Upper lobe of right lung (tissue), 1 donor: ENCODE data around the gene PRICKLE4. TPM values are rescaled to one million over a fixed set of nuclear protein-coding genes. Genes with fewer than 3 reads are reported as not detected.
A peak's percentile ranks its signal among the peaks of the same experiment; 100 is the strongest.

ENCODE experiments used
- ATAC-seq: fragments of 200-7000 bp; cut with Tn5 transposase; one replicate; pipeline ENCODE4 v1.9.1; 2020; ENCODE audit warnings: mild to moderate bottlenecking, moderate library complexity
- DNase-seq: peaks from one replicate; pipeline ENCODE4 v3.0.0-alpha.2; 2020
- H3K27ac ChIP-seq: fragments of 200-600 bp; one replicate; pipeline ENCODE4 v1.8.0; 2022
- H3K27me3 ChIP-seq: fragments of 200-600 bp; one replicate; pipeline ENCODE4 v1.8.0; 2022; ENCODE audit warnings: mild to moderate bottlenecking
- H3K36me3 ChIP-seq: fragments of 200-600 bp; one replicate; pipeline ENCODE4 v1.8.0; 2022
- H3K4me1 ChIP-seq: fragments of 200-600 bp; one replicate; pipeline ENCODE4 v1.8.0; 2022
- H3K4me3 ChIP-seq: fragments of 200-600 bp; one replicate; pipeline ENCODE4 v1.8.0; 2022; ENCODE audit warnings: mild to moderate bottlenecking
- H3K9me3 ChIP-seq: fragments of 200-600 bp; one replicate; pipeline ENCODE4 v1.8.0; 2022
- CTCF ChIP-seq: fragments of 200-600 bp; IDR thresholded peaks from one replicate; pipeline ENCODE4 v1.8.0; 2022; ENCODE audit warnings: antibody characterized with exemption
- intact Hi-C: fragments of 100-400 bp; cut with DNase I; formaldehyde crosslinking; loops from one replicate; pipeline ENCODE4 v1.11.0; 2022
- total RNA-seq: library from RNA; stranded (reverse); fragmentation: NEBNext Ultra II Directional; extraction: Animal tissue kit (Norgen Biotek cat#: 25700); gene quantifications from one replicate; pipeline ENCODE4 v1.2.1, GENCODE V29; 2021
- donor health status: DM: no; HTN: yes; CAD: no; lungs with severe emphysema.

The PRICKLE4 gene
- total RNA-seq, 1 donor from 2014 or later = 14.2 TPM

DNA sequence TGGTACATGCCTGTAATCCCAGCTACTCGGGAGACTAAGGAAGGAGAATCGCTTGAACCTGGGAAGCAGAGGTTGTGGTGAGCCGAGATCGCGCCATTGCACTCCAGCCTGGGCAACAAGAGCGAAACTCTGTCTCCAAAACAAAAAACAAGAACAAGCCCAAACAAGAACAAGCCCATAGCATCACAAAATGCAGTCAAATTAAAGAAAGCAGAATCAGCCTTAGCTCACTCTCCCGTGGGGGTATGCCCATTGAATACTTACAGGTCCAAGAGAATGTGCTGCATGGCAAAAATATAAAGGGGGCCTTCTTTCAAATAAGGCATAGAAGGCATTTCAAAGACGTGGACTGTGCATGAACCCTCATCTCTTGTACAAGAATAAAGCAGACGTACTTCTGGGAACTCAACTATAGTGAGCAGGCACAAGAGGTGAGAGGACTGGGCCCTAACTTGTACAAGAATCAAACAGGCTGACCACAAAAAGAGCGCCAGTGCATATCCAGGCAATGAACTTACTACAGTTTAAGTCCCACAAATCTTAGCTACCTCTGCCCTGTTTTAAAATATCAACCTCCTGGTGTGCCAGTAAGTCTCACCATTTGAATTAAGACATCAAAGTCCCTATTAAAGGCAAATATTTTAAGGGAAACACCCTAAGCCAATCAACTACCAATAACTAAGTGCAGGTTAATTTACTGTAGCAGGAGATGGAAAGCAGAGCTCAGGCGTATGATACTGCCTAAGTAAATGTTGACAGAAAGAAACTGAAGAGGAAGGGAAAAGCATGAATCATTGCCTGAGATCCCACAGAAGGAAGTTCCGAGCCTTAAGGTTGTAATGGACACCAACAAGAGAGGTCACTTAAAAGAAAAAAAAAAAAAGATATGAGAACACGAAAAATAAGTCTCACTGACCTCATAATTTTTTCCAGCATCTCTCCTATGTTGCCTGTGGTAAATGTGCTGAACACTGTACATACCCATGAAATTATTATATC is 44.3 kb downstream of the PRICKLE4 start:
- ATAC-seq = peak; percentile 93
- no peaks in the 10 kb centered on the region for H3K27me3 ChIP-seq
- H3K4me1 ChIP-seq = peaks cover 6% of the 10 kb centered on the region
- no peaks in the 10 kb centered on the region for H3K36me3 ChIP-seq
- no peak for TF ChIP-seq CTCF
- H3K27ac ChIP-seq = no peak overlapping the region
- H3K9me3 ChIP-seq = no peaks in the 10 kb centered on the region
- intact Hi-C loops = no loop called here
- DNase-seq = no peak
- no peak overlapping the region for H3K4me3 ChIP-seq

- Histone ChIP-seq H3K36me3 (no peaks in the 10 kb centered on the region), H3K27ac (no peak overlapping the region), H3K4me1 (peaks cover 6% of the 10 kb centered on the region), H3K4me3 (no peak overlapping the region), H3K27me3 (no peaks in the 10 kb centered on the region), H3K9me3 (no peaks in the 10 kb centered on the region)
- intact Hi-C loops = no loop called here
- ATAC-seq (no peak), DNase-seq (no peak)
- TF ChIP-seq CTCF = no peak
Measured at GRCh38 chr6:41826343-41827022, 45.9 kb downstream of the PRICKLE4 start.

DNA sequence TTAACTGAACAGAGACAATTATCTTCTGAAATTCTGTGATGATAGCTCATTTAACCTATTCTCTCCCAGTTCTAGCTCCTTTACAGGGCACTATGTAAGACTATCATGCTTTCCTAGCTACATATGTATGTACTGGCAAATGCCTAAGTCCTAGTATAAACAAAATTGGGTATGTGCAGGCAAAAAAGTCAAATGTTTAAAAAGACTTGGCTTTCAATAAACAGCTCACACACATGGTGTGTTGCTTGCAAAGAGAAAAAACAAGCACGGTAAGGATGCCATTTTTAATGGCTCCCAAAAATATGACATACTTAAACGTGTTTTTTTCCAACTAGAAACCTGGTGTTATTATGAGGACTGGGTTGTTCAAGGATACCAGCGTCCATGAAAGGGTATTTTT is 51.7 kb downstream of the PRICKLE4 start:
- intact Hi-C loops = no loop called here
- no peaks in the 10 kb centered on the region for H3K27me3 ChIP-seq
- no peak overlapping the region for H3K27ac ChIP-seq
- no peak for ATAC-seq
- H3K36me3 ChIP-seq = no peaks in the 10 kb centered on the region
- no peak overlapping the region for H3K4me3 ChIP-seq
- H3K4me1 ChIP-seq = no peaks in the 10 kb centered on the region
- DNase-seq = no peak
- TF ChIP-seq CTCF = no peak
- H3K9me3 ChIP-seq = no peaks in the 10 kb centered on the region

GRCh38 chr6:41836022-41836659 is 55.6 kb downstream of the PRICKLE4 start:
- intact Hi-C loops = no loop called here
- Histone ChIP-seq H3K4me3 (no peak overlapping the region), H3K36me3 (no peaks in the 10 kb centered on the region), H3K27ac (no peak overlapping the region), H3K4me1 (no peaks in the 10 kb centered on the region), H3K9me3 (no peaks in the 10 kb centered on the region), H3K27me3 (no peaks in the 10 kb centered on the region)
- ATAC-seq = no peak
- TF ChIP-seq CTCF = no peak
- DNase-seq = no peak

GRCh38 chr6:41836660-41837052 is 56.1 kb downstream of the PRICKLE4 start:
- ATAC-seq = no peak

More at GRCh38 chr6:41836660-41837052, 56.1 kb downstream of the PRICKLE4 start:
- no peaks in the 10 kb centered on the region for H3K36me3 ChIP-seq
- no peaks in the 10 kb centered on the region for H3K4me1 ChIP-seq
- no peak for DNase-seq
- no peak overlapping the region for H3K27ac ChIP-seq
- H3K9me3 ChIP-seq = no peaks in the 10 kb centered on the region
- no peaks in the 10 kb centered on the region for H3K27me3 ChIP-seq
- H3K4me3 ChIP-seq = no peak overlapping the region
- intact Hi-C loops = no loop called here
- no peak for TF ChIP-seq CTCF

Other genes with a start within 250 kb of the PRICKLE4 start
- 29.9 TPM for gene FOXP4, start 234.4 kb upstream of the PRICKLE4 start, total RNA-seq
- 11.0 TPM for gene MDFI, start 142.3 kb upstream of the PRICKLE4 start, total RNA-seq
- 40.3 TPM for gene TFEB, start 45.2 kb upstream of the PRICKLE4 start, total RNA-seq
- 1,050 TPM for gene PGC, start 33.4 kb upstream of the PRICKLE4 start, total RNA-seq
- gene FRS3, start 882 bp upstream of the PRICKLE4 start, total RNA-seq = 8.5 TPM
- gene TOMM6, start 6.9 kb downstream of the PRICKLE4 start, total RNA-seq = 138 TPM
- 2.7 TPM for gene USP49, start 114.6 kb downstream of the PRICKLE4 start, total RNA-seq
- 18.3 TPM for gene MED20, start 140.4 kb downstream of the PRICKLE4 start, total RNA-seq
- gene BYSL, start 140.7 kb downstream of the PRICKLE4 start, total RNA-seq = 11.6 TPM
- gene CCND3, start 161.0 kb downstream of the PRICKLE4 start, total RNA-seq = 186 TPM